Heart left ventricle (tissue), 16 donors: ENCODE data around the gene DNAH3. TPM values are rescaled to one million over a fixed set of nuclear protein-coding genes. Genes with fewer than 3 reads are reported as not detected.

Experiments
- ATAC-seq, 4 donors: fragments of 200-7000 bp; cut with Tn5 transposase; one replicate each; pipeline ENCODE4 v1.9.1; 2020 to 2022; ENCODE audit warnings: moderate library complexity in 4 of 4, mild to moderate bottlenecking in 3 of 4, moderate number of reproducible peaks in 1 of 4
- DNase-seq, 5 donors: peaks; one replicate each; pipeline ENCODE4 v3.0.0-alpha.2; 2020
- H3K27ac ChIP-seq, 12 donors: fragments of 200-600 bp; sonication (generic) in 4 of 12; one replicate each; pipeline versions ENCODE4 v1.5.0 to v1.8.0; 2016 to 2022; ENCODE audit warnings: mild to moderate bottlenecking in 2 of 12
- H3K27me3 ChIP-seq, 9 donors: fragments of 200-600 bp; sonication (generic) in 2 of 9; one replicate each; pipeline versions ENCODE4 v1.5.1 to v1.8.0; 2016 to 2022; ENCODE audit warnings: mild to moderate bottlenecking in 3 of 9
- H3K36me3 ChIP-seq, 9 donors: fragments of 200-600 bp; sonication (generic) in 2 of 9; one replicate each; pipeline versions ENCODE4 v1.5.0 to v1.8.0; 2018 to 2022; ENCODE audit warnings: mild to moderate bottlenecking in 2 of 9
- H3K4me1 ChIP-seq, 12 donors: fragments of 200-600 bp; sonication (generic) in 4 of 12; one replicate each; pipeline versions ENCODE4 v1.5.0 to v1.8.0; 2016 to 2022; ENCODE audit warnings: mild to moderate bottlenecking in 3 of 12
- H3K4me3 ChIP-seq, 12 donors: fragments of 200-600 bp; sonication (generic) in 4 of 12; one replicate each; pipeline versions ENCODE4 v1.5.0 to v1.8.0; 2017 to 2022; ENCODE audit warnings: mild to moderate bottlenecking in 9 of 12, moderate library complexity in 4 of 12
- H3K9me3 ChIP-seq, 12 donors: fragments of 200-600 bp; sonication (generic) in 4 of 12; one replicate each; pipeline versions ENCODE4 v1.5.0 to v1.8.0; 2016 to 2022; ENCODE audit warnings: mild to moderate bottlenecking in 1 of 12
- CTCF ChIP-seq, 12 donors: fragments of 200-600 bp; sonication (generic) in 4 of 12; IDR thresholded peaks; one replicate each; pipeline versions ENCODE4 v1.5.0 to v1.8.0; 2018 to 2022; ENCODE audit warnings: antibody characterized with exemption in 12 of 12, mild to moderate bottlenecking in 5 of 12
- POLR2A ChIP-seq, 2 donors: fragments of 450-650 bp; IDR thresholded peaks; one replicate each; pipeline ENCODE4 v1.6.1; 2017; ENCODE audit warnings: antibody characterized with exemption in 2 of 2, mild to moderate bottlenecking in 2 of 2, moderate library complexity in 2 of 2
- WGBS, 4 donors: extraction: QIAGEN DNeasy Blood & Tissue Kit in 2 of 4; methylation state at CpG; one replicate each; pipeline versions ENCODE4 v1.1.5 to v1.1.7; 2013 to 2018; 5-methylcytosine and 5-hydroxymethylcytosine counted together
- intact Hi-C, 10 donors: fragments of 100-400 bp; cut with DNase I; formaldehyde crosslinking; loops; one replicate each; pipeline versions ENCODE4 v1.11.1 to v1.14.2; 2022
- polyA plus RNA-seq, 2 donors: library from polyadenylated mRNA; stranded (reverse); fragments of 200-250 nt; gene quantifications; one replicate each; pipeline ENCODE4 v1.2.3, GENCODE V29; 2013
- total RNA-seq, 9 donors: library from RNA; depleted of rRNA in 2 of 9; stranded (reverse); fragments of >200 nt in 2 of 9; fragmentation: NEBNext Ultra II Directional in 3 of 9; extraction: Animal tissue kit (Norgen Biotek cat#: 25700) in 3 of 9; gene quantifications; one replicate each; pipeline versions ENCODE4 v1.1.0 to v1.2.4, GENCODE V29; 2016 to 2023
- donor health status: ischemic (EF 13 %, LVEDD 7.1; RV severe dilation, severe dysfunction).
- donor health status: healthy with polysubstance abuse.
- donor health status: DM: no; HTN: yes; CAD: no.
- donor health status: DM: no; HTN: no; CAD: no.
- donor health status: ischemic (EF 25% LVEDD 6.9; RV normal size, moderate dysfunction).
- donor health status: ischemic (EF 25% LVEDD 5.7; RV mildly dilated, moderate dysfunction).
- donor health status: healthy.
- donor health status: DM: yes; HTN: yes; CAD: no.
- donor health status: ischemic (EF 35%, LVEDD 5.7; RV mildly dilated, moderate dysfunction).
- donor health status: nonischemic (EF 11% LVEDD 7.7; RV severe dilation, severe dysfunction).
- donor health status: DM: yes; HTN: yes; CAD: no.
- donor health status: PGD.
- donor health status: ischemic (EF 29% LVEDD 5.4; RV normal size, mild dysfunction).
- donor health status: nonischemic (EF 23%, LVEDD 6.1; RV moderate dilation, normal function).

DNAH3 gene
- total and polyA plus RNA-seq, 11 donors, result 0.01 to 2.0 (median 0.87) TPM

GRCh38 chr16:21190013-21190412 lies 39.4 kb upstream of the DNAH3 start:
- H3K27ac ChIP-seq, result no peak overlapping the region
- WGBS, 4 donors, result 86 to 96% (median 93%) methylated on average over 4 of the region's 4 CpGs
- H3K4me1 ChIP-seq, result peaks cover 0 to 7% (median 2%) of the 10 kb centered on the region in 12 donors
- TF ChIP-seq CTCF (IDR thresholded peaks at IDR 0.05) (no peak), POLR2A (IDR thresholded peaks at IDR 0.05) (no peak)
- peaks cover 0 to 1% (median 0%) of the 10 kb centered on the region in 9 donors for H3K27me3 ChIP-seq
- intact Hi-C loops, result loop anchor here in 2 of 10 donors (5.0 kb wide), 2 partner anchors 92 to 112 kb away; no protein-coding TSS in a partner anchor
- H3K4me3 ChIP-seq, result no peak overlapping the region
- H3K36me3 ChIP-seq, result no peaks in the 10 kb centered on the region
- H3K9me3 ChIP-seq, result peaks cover 0 to 3% (median 0%) of the 10 kb centered on the region in 12 donors
- DNase-seq (no peak), ATAC-seq (no peak)

- ATAC-seq (no peak), DNase-seq (no peak)
- no peak for TF ChIP-seq CTCF (IDR thresholded peaks at IDR 0.05)
- TF ChIP-seq POLR2A (IDR thresholded peaks at IDR 0.05), result no peak
- Histone ChIP-seq H3K36me3 (no peaks in the 10 kb centered on the region), H3K4me3 (no peak overlapping the region), H3K27me3 (no peaks in the 10 kb centered on the region), H3K9me3 (peaks cover 0 to 3% (median 0%) of the 10 kb centered on the region in 12 donors), H3K27ac (no peak overlapping the region), H3K4me1 (peaks cover 0 to 7% (median 2%) of the 10 kb centered on the region in 12 donors)
- WGBS, 4 donors, result 75 to 88% (median 84%) methylated on average over 5 of the region's 5 CpGs
- intact Hi-C loops, result loop anchor here in 9 of 10 donors (2.0 to 10.0 kb wide), 10 partner anchors 88 to 1485 kb away; partner anchors contain the start of gene CRYM (in 2 of the 9)
Observed at GRCh38 chr16:21189311-21189710, 38.7 kb upstream of the DNAH3 start.

- TF ChIP-seq POLR2A (IDR thresholded peaks at IDR 0.05) (no peak), CTCF (IDR thresholded peaks at IDR 0.05) (no peak)
- no peak for DNase-seq
- peaks cover 0 to 7% (median 2%) of the 10 kb centered on the region in 12 donors for H3K4me1 ChIP-seq
- no peak overlapping the region for H3K27ac ChIP-seq
- no peak for ATAC-seq
- H3K9me3 ChIP-seq, result peaks cover 0 to 5% (median 0%) of the 10 kb centered on the region in 12 donors
- 67 to 80% (median 75%) methylated on average over 4 of the region's 4 CpGs for WGBS, 4 donors
- intact Hi-C loops, result loop anchor here in 8 of 10 donors (2.0 to 10.0 kb wide), 9 partner anchors 91 to 1488 kb away; partner anchors contain the start of gene CRYM (in 2 of the 8)
- H3K36me3 ChIP-seq, result peaks cover 0 to 23% (median 10%) of the 10 kb centered on the region in 9 donors
- H3K27me3 ChIP-seq, result no peaks in the 10 kb centered on the region
- H3K4me3 ChIP-seq, result no peak overlapping the region
Observed at GRCh38 chr16:21186326-21186691, 35.7 kb upstream of the DNAH3 start.

GRCh38 chr16:21185659-21186325 lies 35.1 kb upstream of the DNAH3 start:
- 86 to 90% (median 88%) methylated on average over 12 of the region's 12 CpGs for WGBS, 4 donors
- DNase-seq, result no peak
- no peak overlapping the region for H3K4me3 ChIP-seq
- no peaks in the 10 kb centered on the region for H3K27me3 ChIP-seq
- peaks cover 0 to 5% (median 0%) of the 10 kb centered on the region in 12 donors for H3K9me3 ChIP-seq
- H3K4me1 ChIP-seq, result peaks cover 0 to 7% (median 2%) of the 10 kb centered on the region in 12 donors
- ATAC-seq, result no peak
- H3K36me3 ChIP-seq, result peaks cover 0 to 28% (median 16%) of the 10 kb centered on the region in 9 donors
- TF ChIP-seq CTCF (IDR thresholded peaks at IDR 0.05) (no peak), POLR2A (IDR thresholded peaks at IDR 0.05) (no peak)
- H3K27ac ChIP-seq, result no peak overlapping the region
- intact Hi-C loops, result loop anchor here in 8 of 10 donors (2.0 to 10.0 kb wide), 9 partner anchors 92 to 1489 kb away; partner anchors contain the start of gene CRYM (in 2 of the 8)
